Peyer's patch (tissue), 4 donors: ENCODE measurements around the gene RAI14. TPM values are rescaled to one million over a fixed set of nuclear protein-coding genes. Genes with fewer than 3 reads are reported as not detected.

Experiments used
- DNase-seq, 3 donors: peaks; one replicate each; pipeline ENCODE4 v3.0.0-alpha.2; 2017 to 2019
- H3K27ac ChIP-seq, 4 donors: fragments of 200-600 bp; sonication (generic); one replicate each; pipeline ENCODE4 v1.5.1; 2016 to 2019
- H3K27me3 ChIP-seq, 2 donors: fragments of 200-600 bp; sonication (generic); one replicate each; pipeline ENCODE4 v1.5.1; 2019
- H3K36me3 ChIP-seq, 3 donors: fragments of 200-600 bp; sonication (generic); one replicate each; pipeline ENCODE4 v1.5.1; 2016 to 2019
- H3K4me1 ChIP-seq, 4 donors: fragments of 200-600 bp; sonication (generic); one replicate each; pipeline ENCODE4 v1.5.1; 2016 to 2019
- H3K4me3 ChIP-seq, 4 donors: fragments of 200-600 bp; sonication (generic); 1 replicate in 3 of 4; 2 replicates in 1 of 4; pipeline ENCODE4 v1.5.1; 2016 to 2019; ENCODE audit warnings: mild to moderate bottlenecking in 1 of 4
- H3K9me3 ChIP-seq, 4 donors: fragments of 200-600 bp; sonication (generic); one replicate each; pipeline ENCODE4 v1.5.1; 2016 to 2019; ENCODE audit warnings: mild to moderate bottlenecking in 1 of 4
- CTCF ChIP-seq, 6 experiments: fragments of 450-650 bp in 4 of 6; fragments of 200-600 bp in 2 of 6; sonication (generic) in 1 of 6; IDR thresholded peaks; one replicate each; pipeline ENCODE4 v1.5.1; 2017 to 2019; ENCODE audit warnings: antibody characterized with exemption in 6 of 6, mild to moderate bottlenecking in 3 of 6, moderate library complexity in 1 of 6
- POLR2A ChIP-seq, 2 donors: fragments of 450-650 bp; IDR thresholded peaks; one replicate each; pipeline ENCODE4 v1.5.1; 2017; ENCODE audit warnings: antibody characterized with exemption in 2 of 2, mild to moderate bottlenecking in 2 of 2, moderate library complexity in 2 of 2
- total RNA-seq, 4 donors: library from RNA; depleted of rRNA; stranded (reverse); fragments of >200 nt; gene quantifications; one replicate each; pipeline ENCODE4 v1.1.0, GENCODE V29; 2016

RAI14 gene
- total RNA-seq, 4 donors from 2014 or later = 5.0 to 182 (median 6.4) TPM

DNA sequence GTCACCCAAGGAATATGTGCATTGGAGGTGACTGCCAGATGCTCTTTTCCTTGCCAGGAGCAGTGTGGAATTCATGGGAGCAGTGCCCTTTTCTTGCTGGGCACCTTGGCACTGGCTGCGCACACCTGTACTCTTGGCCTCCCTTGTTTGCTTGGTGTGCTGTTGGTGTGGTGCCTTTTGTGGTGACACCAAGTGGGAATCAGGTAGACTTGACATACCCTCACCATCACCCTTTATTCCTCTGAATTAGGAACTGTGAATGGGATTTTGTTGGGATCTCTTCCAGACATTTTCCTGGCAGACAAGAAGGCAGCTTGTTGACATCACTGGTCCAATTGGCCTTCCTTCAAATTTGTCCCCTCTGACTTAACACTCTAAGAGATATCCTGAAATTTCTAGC, 82.3 kb downstream of the RAI14 start:
- TF ChIP-seq POLR2A (IDR thresholded peaks at IDR 0.05) (no peak), CTCF (IDR thresholded peaks at IDR 0.05) (no peak)
- no peak overlapping the region for H3K4me3 ChIP-seq
- H3K9me3 ChIP-seq = no peaks in the 10 kb centered on the region
- no peak overlapping the region for H3K27ac ChIP-seq
- DNase-seq = no peak
- no peaks in the 10 kb centered on the region for H3K27me3 ChIP-seq
- no peaks in the 10 kb centered on the region for H3K36me3 ChIP-seq
- no peaks in the 10 kb centered on the region for H3K4me1 ChIP-seq

DNA sequence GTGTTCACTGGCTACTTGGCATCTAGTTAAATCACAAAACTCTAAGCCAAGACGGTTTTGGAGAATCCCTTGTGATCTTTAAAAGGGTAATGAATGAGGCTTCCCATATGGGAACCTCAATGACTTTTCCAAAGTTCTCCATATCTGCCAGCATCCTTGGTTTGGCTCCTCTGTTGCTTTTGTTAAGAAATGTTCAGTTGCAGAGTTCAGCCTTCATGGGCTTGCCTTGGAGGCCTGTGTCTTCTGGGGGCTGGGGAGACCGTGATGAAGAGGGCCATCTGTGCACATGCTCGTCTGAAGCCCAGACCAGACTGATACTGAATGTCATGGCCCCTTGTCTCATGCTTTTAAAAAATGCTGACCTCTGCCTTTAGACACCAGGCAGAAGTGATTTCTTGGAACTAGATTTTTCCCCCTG, 84.3 kb downstream of the RAI14 start:
- Histone ChIP-seq H3K4me3 (no peak overlapping the region), H3K27ac (no peak overlapping the region), H3K36me3 (no peaks in the 10 kb centered on the region), H3K4me1 (no peaks in the 10 kb centered on the region), H3K9me3 (no peaks in the 10 kb centered on the region), H3K27me3 (no peaks in the 10 kb centered on the region)
- DNase-seq = no peak
- no peak for TF ChIP-seq CTCF (IDR thresholded peaks at IDR 0.05)
- TF ChIP-seq POLR2A (IDR thresholded peaks at IDR 0.05) = no peak

GRCh38 chr5:34742061-34742460, 85.9 kb downstream of the RAI14 start:
- no peak overlapping the region for H3K27ac ChIP-seq
- no peak for DNase-seq
- TF ChIP-seq CTCF (IDR thresholded peaks at IDR 0.05) = no peak
- TF ChIP-seq POLR2A (IDR thresholded peaks at IDR 0.05) = no peak
- H3K4me3 ChIP-seq = no peak overlapping the region
- H3K36me3 ChIP-seq = no peaks in the 10 kb centered on the region
- no peaks in the 10 kb centered on the region for H3K27me3 ChIP-seq
- H3K9me3 ChIP-seq = no peaks in the 10 kb centered on the region
- H3K4me1 ChIP-seq = no peaks in the 10 kb centered on the region

DNA sequence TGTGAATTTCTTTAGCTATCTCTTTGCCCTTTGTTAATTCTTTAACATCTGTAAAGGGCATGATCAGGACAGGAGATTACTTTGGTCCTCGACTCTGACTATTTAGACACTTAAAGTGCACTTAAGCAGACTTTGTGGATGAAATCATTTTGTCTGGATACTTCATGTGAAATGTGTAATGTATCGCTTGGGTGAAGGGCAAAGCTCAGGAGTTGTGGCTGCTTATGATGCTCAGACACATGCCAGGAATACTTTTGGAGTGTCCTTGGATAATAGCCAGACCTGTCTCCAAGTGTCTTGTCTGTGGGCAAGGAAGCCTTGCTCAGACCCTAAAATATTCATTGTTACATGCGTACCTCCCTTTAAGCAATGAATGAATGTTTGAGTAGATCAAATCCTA, 87.8 kb downstream of the RAI14 start:
- Histone ChIP-seq H3K9me3 (no peaks in the 10 kb centered on the region), H3K4me1 (no peaks in the 10 kb centered on the region), H3K4me3 (no peak overlapping the region), H3K27ac (no peak overlapping the region), H3K36me3 (no peaks in the 10 kb centered on the region), H3K27me3 (no peaks in the 10 kb centered on the region)
- TF ChIP-seq POLR2A (IDR thresholded peaks at IDR 0.05) = no peak
- TF ChIP-seq CTCF (IDR thresholded peaks at IDR 0.05) = no peak
- no peak for DNase-seq

DNA sequence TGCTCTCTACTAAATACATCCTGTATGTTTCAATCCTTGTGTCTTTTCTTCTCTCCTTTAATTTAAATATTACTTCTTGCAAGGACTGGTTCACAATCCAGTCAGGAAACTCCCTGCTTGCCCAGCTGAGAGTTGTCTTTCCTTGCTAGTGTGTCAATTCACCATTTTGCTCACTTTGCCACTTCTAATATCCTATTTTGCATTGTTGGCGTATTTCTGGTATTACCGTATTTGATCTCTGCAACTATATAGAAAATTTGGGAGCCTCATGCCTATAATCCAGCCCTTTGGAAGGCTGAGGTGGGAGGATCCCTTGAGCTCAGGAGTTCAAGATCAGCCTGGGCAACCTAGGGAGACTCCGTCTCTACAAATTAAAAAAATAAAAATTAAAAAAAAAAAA, 92.3 kb downstream of the RAI14 start:
- no peaks in the 10 kb centered on the region for H3K4me1 ChIP-seq
- no peak for DNase-seq
- TF ChIP-seq CTCF (IDR thresholded peaks at IDR 0.05) = no peak
- no peak for TF ChIP-seq POLR2A (IDR thresholded peaks at IDR 0.05)
- H3K9me3 ChIP-seq = no peaks in the 10 kb centered on the region
- no peaks in the 10 kb centered on the region for H3K27me3 ChIP-seq
- H3K27ac ChIP-seq = no peak overlapping the region
- no peaks in the 10 kb centered on the region for H3K36me3 ChIP-seq
- H3K4me3 ChIP-seq = no peak overlapping the region

GRCh38 chr5:34749431-34749873, 93.3 kb downstream of the RAI14 start:
- H3K27ac ChIP-seq = no peak overlapping the region
- H3K27me3 ChIP-seq = no peaks in the 10 kb centered on the region
- H3K9me3 ChIP-seq = no peaks in the 10 kb centered on the region
- no peak overlapping the region for H3K4me3 ChIP-seq
- no peaks in the 10 kb centered on the region for H3K4me1 ChIP-seq
- DNase-seq = no peak
- no peaks in the 10 kb centered on the region for H3K36me3 ChIP-seq
- TF ChIP-seq CTCF (IDR thresholded peaks at IDR 0.05) (no peak), POLR2A (IDR thresholded peaks at IDR 0.05) (no peak)
